Measurements from ENCODE around the gene HSD17B8.
"Not testable (repeated sequence)": the region's sequence is repeated elsewhere in the genome, so short reads cannot be mapped to it uniquely, and the experiment has no call there.

HSD17B8 gene

GRCh38 chr6:33216117-33216649 is 11.7 kb downstream of the HSD17B8 start:
- Histone ChIP-seq H2BK120ac (ENCODE audit: low read depth, low read length) (no peak overlapping the region), H2BK5ac (ENCODE audit: low read depth, low read length, poor library complexity, severe bottlenecking) (no peak overlapping the region), H3K4ac (ENCODE audit: low read depth in 1 of 2, low read length in 2 of 2) (no peak overlapping the region), H4K91ac (ENCODE audit: low read length) (no peak overlapping the region), H3K14ac (ENCODE audit: low read length in 2 of 2) (no peak overlapping the region), H3K4me1 (ENCODE audit: control insufficient read depth, insufficient read depth, low read depth, low read length) (peaks cover 11% of the 10 kb centered on the region), H3K27ac (ENCODE audit: low read length, poor library complexity, severe bottlenecking) (no peak overlapping the region), H3K4me3 (ENCODE audit: insufficient read depth in 1 of 2, low read depth in 1 of 2, low read length in 2 of 2) (no peak overlapping the region), H3K36me3 (ENCODE audit: control insufficient read depth in 1 of 2, insufficient read depth in 2 of 2, low read depth in 1 of 2, low read length in 2 of 2) (peaks cover 11 to 15% of the 10 kb centered on the region in 2 experiments), H2AFZ (ENCODE audit: low read depth, low read length) (no peak overlapping the region), H3K27me3 (ENCODE audit: control insufficient read depth in 1 of 2, insufficient read depth in 1 of 2, low read length in 2 of 2) (peaks cover 17 to 28% of the 10 kb centered on the region in 2 experiments), H3K4me2 (ENCODE audit: low read length, poor library complexity, severe bottlenecking) (no peak overlapping the region), H3K79me1 (replicated peaks; ENCODE audit: low read length, poor library complexity, severe bottlenecking) (peaks cover 1% of the 10 kb centered on the region), H3K18ac (ENCODE audit: low read depth in 1 of 2, low read length in 2 of 2) (no peak overlapping the region), H2BK12ac (ENCODE audit: low read length in 2 of 2) (no peak overlapping the region), H3K23ac (ENCODE audit: low read length in 2 of 2) (no peak overlapping the region), H4K8ac (ENCODE audit: low read length) (no peak overlapping the region), H2BK15ac (ENCODE audit: low read depth, poor library complexity, severe bottlenecking) (no peak overlapping the region), H2AK5ac (ENCODE audit: low read length, severe bottlenecking) (no peak overlapping the region), H3K9me3 (ENCODE audit: control insufficient read depth, low read length) (no peaks in the 10 kb centered on the region), H3K9ac (ENCODE audit: low read length) (no peak overlapping the region)
- DNase-seq, result no peak
- 91% methylated on average over 4 of the region's 4 CpGs for WGBS

GRCh38 chr6:33217246-33217645 is 12.8 kb downstream of the HSD17B8 start:
- WGBS, result 95% methylated on average over 5 of the region's 6 CpGs

GRCh38 chr6:33217681-33218080 is 13.2 kb downstream of the HSD17B8 start:
- no peak overlapping the region for H2BK12ac ChIP-seq (ENCODE audit: low read length in 2 of 2)
- no peak overlapping the region for H3K9ac ChIP-seq (ENCODE audit: low read length)

More at GRCh38 chr6:33217246-33217645, 12.8 kb downstream of the HSD17B8 start:
- H3K4ac ChIP-seq (ENCODE audit: low read depth in 1 of 2, low read length in 2 of 2), result no peak overlapping the region
- H3K18ac ChIP-seq (ENCODE audit: low read depth in 1 of 2, low read length in 2 of 2), result no peak overlapping the region
- H3K4me1 ChIP-seq (ENCODE audit: control insufficient read depth, insufficient read depth, low read depth, low read length), result peaks cover 11% of the 10 kb centered on the region
- H3K4me2 ChIP-seq (ENCODE audit: low read length, poor library complexity, severe bottlenecking), result no peak overlapping the region
- no peak overlapping the region for H2AK5ac ChIP-seq (ENCODE audit: low read length, severe bottlenecking)
- H2BK12ac ChIP-seq (ENCODE audit: low read length in 2 of 2), result no peak overlapping the region
- no peak overlapping the region for H2BK5ac ChIP-seq (ENCODE audit: low read depth, low read length, poor library complexity, severe bottlenecking)
- no peak for DNase-seq
- no peaks in the 10 kb centered on the region for H3K79me1 ChIP-seq (replicated peaks; ENCODE audit: low read length, poor library complexity, severe bottlenecking)
- H3K14ac ChIP-seq (ENCODE audit: low read length in 2 of 2), result no peak overlapping the region
- no peak overlapping the region for H2BK120ac ChIP-seq (ENCODE audit: low read depth, low read length)
- H4K8ac ChIP-seq (ENCODE audit: low read length), result no peak overlapping the region
- no peak overlapping the region for H2AFZ ChIP-seq (ENCODE audit: low read depth, low read length)
- H3K9me3 ChIP-seq (ENCODE audit: control insufficient read depth, low read length), result no peaks in the 10 kb centered on the region
- no peak overlapping the region for H4K91ac ChIP-seq (ENCODE audit: low read length)
- no peak overlapping the region for H2BK15ac ChIP-seq (ENCODE audit: low read depth, poor library complexity, severe bottlenecking)
- no peak overlapping the region for H3K9ac ChIP-seq (ENCODE audit: low read length)
- peaks cover 2 to 4% of the 10 kb centered on the region in 2 experiments for H3K36me3 ChIP-seq (ENCODE audit: control insufficient read depth in 1 of 2, insufficient read depth in 2 of 2, low read depth in 1 of 2, low read length in 2 of 2)
- no peak overlapping the region for H3K27ac ChIP-seq (ENCODE audit: low read length, poor library complexity, severe bottlenecking)
- H3K27me3 ChIP-seq (ENCODE audit: control insufficient read depth in 1 of 2, insufficient read depth in 1 of 2, low read length in 2 of 2), result peaks cover 21 to 35% of the 10 kb centered on the region in 2 experiments
- no peak overlapping the region for H3K23ac ChIP-seq (ENCODE audit: low read length in 2 of 2)
- H3K4me3 ChIP-seq (ENCODE audit: insufficient read depth in 1 of 2, low read depth in 1 of 2, low read length in 2 of 2), result no peak overlapping the region

GRCh38 chr6:33226503-33227120 is 22.2 kb downstream of the HSD17B8 start:
- not testable (repeated sequence) for H3K14ac ChIP-seq (ENCODE audit: low read length in 2 of 2); H3K4me2 ChIP-seq (ENCODE audit: low read length, poor library complexity, severe bottlenecking); H2AK5ac ChIP-seq (ENCODE audit: low read length, severe bottlenecking); H2BK120ac ChIP-seq (ENCODE audit: low read depth, low read length); H4K91ac ChIP-seq (ENCODE audit: low read length); H3K4me3 ChIP-seq (ENCODE audit: insufficient read depth in 1 of 2, low read depth in 1 of 2, low read length in 2 of 2); H4K8ac ChIP-seq (ENCODE audit: low read length); H2BK5ac ChIP-seq (ENCODE audit: low read depth, low read length, poor library complexity, severe bottlenecking); H2AFZ ChIP-seq (ENCODE audit: low read depth, low read length); H3K36me3 ChIP-seq (ENCODE audit: control insufficient read depth in 1 of 2, insufficient read depth in 2 of 2, low read depth in 1 of 2, low read length in 2 of 2); H3K4ac ChIP-seq (ENCODE audit: low read depth in 1 of 2, low read length in 2 of 2); H2BK12ac ChIP-seq (ENCODE audit: low read length in 2 of 2); H3K18ac ChIP-seq (ENCODE audit: low read depth in 1 of 2, low read length in 2 of 2); H3K9me3 ChIP-seq (ENCODE audit: control insufficient read depth, low read length); H3K27ac ChIP-seq (ENCODE audit: low read length, poor library complexity, severe bottlenecking); H3K23ac ChIP-seq (ENCODE audit: low read length in 2 of 2); H3K9ac ChIP-seq (ENCODE audit: low read length); H3K4me1 ChIP-seq (ENCODE audit: control insufficient read depth, insufficient read depth, low read depth, low read length); DNase-seq; H2BK15ac ChIP-seq (ENCODE audit: low read depth, poor library complexity, severe bottlenecking); H3K79me1 ChIP-seq (replicated peaks; ENCODE audit: low read length, poor library complexity, severe bottlenecking)
- H3K27me3 ChIP-seq (ENCODE audit: control insufficient read depth in 1 of 2, insufficient read depth in 1 of 2, low read length in 2 of 2), result peaks cover 23 to 34% of the 10 kb centered on the region in 2 experiments
- WGBS, result 33% methylated on average over 9 of the region's 14 CpGs

More at GRCh38 chr6:33217681-33218080, 13.2 kb downstream of the HSD17B8 start:
- H4K8ac ChIP-seq (ENCODE audit: low read length), result no peak overlapping the region
- no peaks in the 10 kb centered on the region for H3K79me1 ChIP-seq (replicated peaks; ENCODE audit: low read length, poor library complexity, severe bottlenecking)
- H4K91ac ChIP-seq (ENCODE audit: low read length), result no peak overlapping the region
- H3K14ac ChIP-seq (ENCODE audit: low read length in 2 of 2), result peak overlapping the region in 1 of 2 experiments; percentile 47
- H3K27me3 ChIP-seq (ENCODE audit: control insufficient read depth in 1 of 2, insufficient read depth in 1 of 2, low read length in 2 of 2), result peaks cover 21 to 38% of the 10 kb centered on the region in 2 experiments
- no peak overlapping the region for H3K23ac ChIP-seq (ENCODE audit: low read length in 2 of 2)
- H3K27ac ChIP-seq (ENCODE audit: low read length, poor library complexity, severe bottlenecking), result no peak overlapping the region
- H2AK5ac ChIP-seq (ENCODE audit: low read length, severe bottlenecking), result no peak overlapping the region
- H3K4ac ChIP-seq (ENCODE audit: low read depth in 1 of 2, low read length in 2 of 2), result no peak overlapping the region
- DNase-seq, result no peak
- no peaks in the 10 kb centered on the region for H3K9me3 ChIP-seq (ENCODE audit: control insufficient read depth, low read length)
- no peak overlapping the region for H2AFZ ChIP-seq (ENCODE audit: low read depth, low read length)
- H3K36me3 ChIP-seq (ENCODE audit: control insufficient read depth in 1 of 2, insufficient read depth in 2 of 2, low read depth in 1 of 2, low read length in 2 of 2), result peaks cover 0 to 3% of the 10 kb centered on the region in 2 experiments
- H2BK5ac ChIP-seq (ENCODE audit: low read depth, low read length, poor library complexity, severe bottlenecking), result no peak overlapping the region
- peaks cover 11% of the 10 kb centered on the region for H3K4me1 ChIP-seq (ENCODE audit: control insufficient read depth, insufficient read depth, low read depth, low read length)
- no peak overlapping the region for H2BK15ac ChIP-seq (ENCODE audit: low read depth, poor library complexity, severe bottlenecking)
- H3K4me2 ChIP-seq (ENCODE audit: low read length, poor library complexity, severe bottlenecking), result no peak overlapping the region
- 48% methylated on average over 3 of the region's 3 CpGs for WGBS
- H3K18ac ChIP-seq (ENCODE audit: low read depth in 1 of 2, low read length in 2 of 2), result no peak overlapping the region
- H3K4me3 ChIP-seq (ENCODE audit: insufficient read depth in 1 of 2, low read depth in 1 of 2, low read length in 2 of 2), result no peak overlapping the region
- no peak overlapping the region for H2BK120ac ChIP-seq (ENCODE audit: low read depth, low read length)

All from mesenchymal stem cell (in vitro differentiated cells and primary cell).